Measurements from ENCODE around the gene COG2. TPM values are rescaled to one million over a fixed set of nuclear protein-coding genes. Genes with fewer than 3 reads are reported as not detected.

COG2 gene
- polyA plus RNA-seq, 1 donor (not counting 4 experiments of a cell fraction or from before 2014, with no cell fraction given): 18.6 TPM

- dilution Hi-C loops (cut with MboI; ENCODE audit: extremely low pct_ligation_motif_present, low sequenced_read_pairs): no loop called here
- peaks cover 12% of the 10 kb centered on the region for H3K27me3 ChIP-seq (ENCODE audit: control insufficient read depth, extremely low read depth, insufficient read depth, low read length)
These were observed 57.4 kb downstream of the COG2 start for GRCh38 chr1:230699716-230700115.

GRCh38 chr1:230700132-230700531 is 57.9 kb downstream of the COG2 start:
- no peaks in the 10 kb centered on the region for H3K9me3 ChIP-seq (ENCODE audit: control insufficient read depth, low read depth, low read length)
- dilution Hi-C loops (cut with MboI; ENCODE audit: extremely low pct_ligation_motif_present, low sequenced_read_pairs): no loop called here
- TF ChIP-seq EZH2 (IDR thresholded peaks at IDR 0.05; ENCODE audit: low read length) (no peak), CTCF (optimal IDR thresholded peaks at IDR 0.05 in 1 of 3, IDR thresholded peaks at IDR 0.05 in 1 of 3, conservative IDR thresholded peaks at IDR 0.05 in 1 of 3; ENCODE audit: extremely low read depth in 1 of 3, insufficient read depth in 2 of 3, low read length in 3 of 3) (no peak)

More at GRCh38 chr1:230699716-230700115, 57.4 kb downstream of the COG2 start:
- TF ChIP-seq EZH2 (IDR thresholded peaks at IDR 0.05; ENCODE audit: low read length) (no peak), CTCF (optimal IDR thresholded peaks at IDR 0.05 in 1 of 3, IDR thresholded peaks at IDR 0.05 in 1 of 3, conservative IDR thresholded peaks at IDR 0.05 in 1 of 3; ENCODE audit: extremely low read depth in 1 of 3, insufficient read depth in 2 of 3, low read length in 3 of 3) (no peak)
- H3K9me3 ChIP-seq (ENCODE audit: control insufficient read depth, low read depth, low read length): no peaks in the 10 kb centered on the region
- no peak overlapping the region for H3K4me3 ChIP-seq (ENCODE audit: control insufficient read depth in 2 of 3, extremely low read depth in 1 of 3, insufficient read depth in 2 of 3, low read depth in 1 of 3, low read length in 3 of 3)
- no peaks in the 10 kb centered on the region for H3K9me1 ChIP-seq (ENCODE audit: control insufficient read depth, extremely low read depth, insufficient read depth, low read length)
- no peak overlapping the region for H2AFZ ChIP-seq (ENCODE audit: control insufficient read depth, low read length)
- H4K20me1 ChIP-seq (ENCODE audit: control insufficient read depth, extremely low read depth, insufficient read depth, low read length): no peaks in the 10 kb centered on the region
- FAIRE-seq (no peak), DNase-seq (ENCODE audit: low read depth, low spot score) (no peak)
- no peaks in the 10 kb centered on the region for H3K36me3 ChIP-seq (ENCODE audit: control insufficient read depth in 2 of 2, extremely low read depth in 1 of 2, insufficient read depth in 2 of 2, low read length in 2 of 2)
- no peak overlapping the region for H3K4me2 ChIP-seq (ENCODE audit: control insufficient read depth, extremely low read depth, insufficient read depth, low read depth, low read length)
- no peaks in the 10 kb centered on the region for H3K79me2 ChIP-seq (ENCODE audit: control insufficient read depth, insufficient read depth, low read length)
- H3K4me1 ChIP-seq (ENCODE audit: control insufficient read depth, extremely low read depth, insufficient read depth, low read length): no peaks in the 10 kb centered on the region
- no peak overlapping the region for H3K9ac ChIP-seq (ENCODE audit: control insufficient read depth, extremely low read depth, insufficient read depth, low read length)
- no peak overlapping the region for H3K27ac ChIP-seq (ENCODE audit: control insufficient read depth, insufficient read depth, low read length)

More at GRCh38 chr1:230700132-230700531, 57.9 kb downstream of the COG2 start:
- H4K20me1 ChIP-seq (ENCODE audit: control insufficient read depth, extremely low read depth, insufficient read depth, low read length): no peaks in the 10 kb centered on the region
- no peaks in the 10 kb centered on the region for H3K4me1 ChIP-seq (ENCODE audit: control insufficient read depth, extremely low read depth, insufficient read depth, low read length)
- DNase-seq (ENCODE audit: low read depth, low spot score) (no peak), FAIRE-seq (no peak)
- no peaks in the 10 kb centered on the region for H3K36me3 ChIP-seq (ENCODE audit: control insufficient read depth in 2 of 2, extremely low read depth in 1 of 2, insufficient read depth in 2 of 2, low read length in 2 of 2)
- H3K9ac ChIP-seq (ENCODE audit: control insufficient read depth, extremely low read depth, insufficient read depth, low read length): no peak overlapping the region
- peaks cover 12% of the 10 kb centered on the region for H3K27me3 ChIP-seq (ENCODE audit: control insufficient read depth, extremely low read depth, insufficient read depth, low read length)
- no peaks in the 10 kb centered on the region for H3K79me2 ChIP-seq (ENCODE audit: control insufficient read depth, insufficient read depth, low read length)
- H3K4me2 ChIP-seq (ENCODE audit: control insufficient read depth, extremely low read depth, insufficient read depth, low read depth, low read length): no peak overlapping the region
- H3K9me1 ChIP-seq (ENCODE audit: control insufficient read depth, extremely low read depth, insufficient read depth, low read length): no peaks in the 10 kb centered on the region
- H3K27ac ChIP-seq (ENCODE audit: control insufficient read depth, insufficient read depth, low read length): no peak overlapping the region
- no peak overlapping the region for H2AFZ ChIP-seq (ENCODE audit: control insufficient read depth, low read length)
- no peak overlapping the region for H3K4me3 ChIP-seq (ENCODE audit: control insufficient read depth in 2 of 3, extremely low read depth in 1 of 3, insufficient read depth in 2 of 3, low read depth in 1 of 3, low read length in 3 of 3)

All from keratinocyte (primary cell).